Measurements from ENCODE around the gene PCDHA1.
"Not testable (repeated sequence)": the region's sequence is repeated elsewhere in the genome, so short reads cannot be mapped to it uniquely, and the experiment has no call there.

PCDHA1 gene

DNA sequence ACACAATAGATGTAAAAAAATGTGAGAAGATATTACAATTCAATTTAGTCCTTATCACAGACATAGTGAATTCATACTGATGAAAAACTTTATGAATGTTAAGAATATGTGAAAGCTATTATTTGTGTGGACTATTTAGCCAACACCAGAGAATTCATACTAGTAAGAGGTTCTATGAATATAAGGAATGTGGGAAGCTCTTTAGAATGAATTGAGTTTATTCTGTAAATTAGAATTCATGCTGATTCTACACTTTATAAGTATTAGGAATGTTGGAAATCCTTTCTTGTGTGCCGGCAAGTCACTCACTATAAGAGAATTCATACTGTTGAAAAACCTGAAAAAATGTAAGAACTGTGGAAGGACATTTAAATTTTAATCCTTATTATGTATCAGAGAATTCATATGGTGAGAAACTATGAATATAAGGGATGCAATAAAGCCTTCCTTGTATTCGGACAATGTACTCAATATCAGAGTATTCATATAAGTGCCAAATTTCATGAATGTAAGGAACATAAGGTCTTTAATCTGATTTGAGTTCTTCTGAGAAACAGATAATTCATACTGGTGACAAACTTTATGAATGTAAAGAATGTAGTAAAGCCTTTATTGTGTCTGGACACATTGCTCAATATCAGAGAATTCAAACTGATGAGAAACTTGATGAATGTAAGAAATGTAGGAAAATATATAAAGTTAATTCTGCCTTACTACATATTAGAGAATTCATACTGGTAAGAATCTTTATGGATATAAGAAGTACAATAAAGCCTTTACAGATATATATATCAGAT, 21.6 kb upstream of the PCDHA1 start:
- TF ChIP-seq, protein P1, sequence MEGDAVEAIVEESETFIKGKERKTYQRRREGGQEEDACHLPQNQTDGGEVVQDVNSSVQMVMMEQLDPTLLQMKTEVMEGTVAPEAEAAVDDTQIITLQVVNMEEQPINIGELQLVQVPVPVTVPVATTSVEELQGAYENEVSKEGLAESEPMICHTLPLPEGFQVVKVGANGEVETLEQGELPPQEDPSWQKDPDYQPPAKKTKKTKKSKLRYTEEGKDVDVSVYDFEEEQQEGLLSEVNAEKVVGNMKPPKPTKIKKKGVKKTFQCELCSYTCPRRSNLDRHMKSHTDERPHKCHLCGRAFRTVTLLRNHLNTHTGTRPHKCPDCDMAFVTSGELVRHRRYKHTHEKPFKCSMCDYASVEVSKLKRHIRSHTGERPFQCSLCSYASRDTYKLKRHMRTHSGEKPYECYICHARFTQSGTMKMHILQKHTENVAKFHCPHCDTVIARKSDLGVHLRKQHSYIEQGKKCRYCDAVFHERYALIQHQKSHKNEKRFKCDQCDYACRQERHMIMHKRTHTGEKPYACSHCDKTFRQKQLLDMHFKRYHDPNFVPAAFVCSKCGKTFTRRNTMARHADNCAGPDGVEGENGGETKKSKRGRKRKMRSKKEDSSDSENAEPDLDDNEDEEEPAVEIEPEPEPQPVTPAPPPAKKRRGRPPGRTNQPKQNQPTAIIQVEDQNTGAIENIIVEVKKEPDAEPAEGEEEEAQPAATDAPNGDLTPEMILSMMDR (IDR thresholded peaks at IDR 0.05; ENCODE audit: poor library complexity, severe bottlenecking): no peak

GRCh38 chr5:140767444-140767843, 18.5 kb upstream of the PCDHA1 start:
- no peaks in the 10 kb centered on the region for H3K27me3 ChIP-seq (ENCODE audit: insufficient read depth, poor library complexity, severe bottlenecking)
- no peaks in the 10 kb centered on the region for H3K36me3 ChIP-seq (ENCODE audit: low read depth)
- no peak overlapping the region for H3K27ac ChIP-seq (ENCODE audit: poor library complexity, severe bottlenecking)
- ATAC-seq (ENCODE audit: low read depth): no peak
- H3K9me3 ChIP-seq (ENCODE audit: severe bottlenecking): peaks cover 52% of the 10 kb centered on the region
- no peak for DNase-seq (ENCODE audit: low spot score)
- H3K4me3 ChIP-seq (ENCODE audit: severe bottlenecking): no peak overlapping the region
- TF ChIP-seq, protein P1 (IDR thresholded peaks at IDR 0.05; ENCODE audit: poor library complexity, severe bottlenecking): no peak
- no peaks in the 10 kb centered on the region for H3K4me1 ChIP-seq (ENCODE audit: insufficient read depth, poor library complexity, severe bottlenecking)

More for the DNA sequence above, 21.6 kb upstream of the PCDHA1 start:
- no peak overlapping the region for H3K27ac ChIP-seq (ENCODE audit: poor library complexity, severe bottlenecking)
- no peaks in the 10 kb centered on the region for H3K27me3 ChIP-seq (ENCODE audit: insufficient read depth, poor library complexity, severe bottlenecking)
- peaks cover 43% of the 10 kb centered on the region for H3K9me3 ChIP-seq (ENCODE audit: severe bottlenecking)
- ATAC-seq (ENCODE audit: low read depth) (no peak), DNase-seq (ENCODE audit: low spot score) (no peak)
- H3K4me1 ChIP-seq (ENCODE audit: insufficient read depth, poor library complexity, severe bottlenecking): no peaks in the 10 kb centered on the region
- H3K36me3 ChIP-seq (ENCODE audit: low read depth): no peaks in the 10 kb centered on the region
- no peak overlapping the region for H3K4me3 ChIP-seq (ENCODE audit: severe bottlenecking)

DNA sequence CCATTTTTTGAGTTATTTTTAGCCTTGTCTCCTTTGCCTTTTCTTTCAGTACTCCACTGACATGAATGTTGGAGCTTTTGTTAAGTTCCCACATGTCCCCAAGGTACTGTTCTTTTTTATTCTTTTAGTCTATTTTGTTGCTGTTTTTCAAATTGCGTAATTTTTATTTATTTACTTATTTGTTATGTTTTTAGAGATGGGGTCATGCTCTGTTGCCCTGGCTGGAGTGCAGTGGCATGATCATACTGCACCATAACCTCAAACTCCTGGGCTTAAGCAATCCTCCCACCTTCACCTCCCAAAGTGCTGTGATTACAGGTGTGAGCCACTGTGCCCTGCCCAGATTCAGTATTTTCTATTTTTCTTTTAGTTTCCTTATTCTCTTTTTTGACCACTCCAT, 5.4 kb upstream of the PCDHA1 start:
- Histone ChIP-seq H3K9me3 (ENCODE audit: severe bottlenecking) (peaks cover 10% of the 10 kb centered on the region), H3K36me3 (ENCODE audit: low read depth) (no peaks in the 10 kb centered on the region), H3K27me3 (ENCODE audit: insufficient read depth, poor library complexity, severe bottlenecking) (no peaks in the 10 kb centered on the region), H3K4me3 (ENCODE audit: severe bottlenecking) (no peak overlapping the region), H3K27ac (ENCODE audit: poor library complexity, severe bottlenecking) (no peak overlapping the region), H3K4me1 (ENCODE audit: insufficient read depth, poor library complexity, severe bottlenecking) (no peaks in the 10 kb centered on the region)
- TF ChIP-seq, protein P1 (IDR thresholded peaks at IDR 0.05; ENCODE audit: poor library complexity, severe bottlenecking): no peak
- DNase-seq (ENCODE audit: low spot score) (no peak), ATAC-seq (ENCODE audit: low read depth) (no peak)

GRCh38 chr5:140787422-140787821, 1.5 kb downstream of the PCDHA1 start:
- ATAC-seq (ENCODE audit: low read depth): not testable (repeated sequence)

GRCh38 chr5:140787849-140788504, 2.0 kb downstream of the PCDHA1 start:
- H3K27ac ChIP-seq (ENCODE audit: poor library complexity, severe bottlenecking); DNase-seq (ENCODE audit: low spot score); H3K4me1 ChIP-seq (ENCODE audit: insufficient read depth, poor library complexity, severe bottlenecking); H3K4me3 ChIP-seq (ENCODE audit: severe bottlenecking); ATAC-seq (ENCODE audit: low read depth); H3K36me3 ChIP-seq (ENCODE audit: low read depth): not testable (repeated sequence)
- peaks cover 45% of the 10 kb centered on the region for H3K27me3 ChIP-seq (ENCODE audit: insufficient read depth, poor library complexity, severe bottlenecking)
- H3K9me3 ChIP-seq (ENCODE audit: severe bottlenecking): peaks cover 12% of the 10 kb centered on the region

More at GRCh38 chr5:140787422-140787821, 1.5 kb downstream of the PCDHA1 start:
- H3K9me3 ChIP-seq (ENCODE audit: severe bottlenecking): peaks cover 15% of the 10 kb centered on the region
- peaks cover 45% of the 10 kb centered on the region for H3K27me3 ChIP-seq (ENCODE audit: insufficient read depth, poor library complexity, severe bottlenecking)
- not testable (repeated sequence) for H3K4me3 ChIP-seq (ENCODE audit: severe bottlenecking); H3K36me3 ChIP-seq (ENCODE audit: low read depth); H3K4me1 ChIP-seq (ENCODE audit: insufficient read depth, poor library complexity, severe bottlenecking); H3K27ac ChIP-seq (ENCODE audit: poor library complexity, severe bottlenecking); DNase-seq (ENCODE audit: low spot score)
